CD4-positive, alpha-beta T cell treated with Interleukin-17A for 4 hours (primary cell): ENCODE measurements around the gene METTL1.
"Not testable (repeated sequence)": the region's sequence is repeated elsewhere in the genome, so short reads cannot be mapped to it uniquely, and the experiment has no call there.

Experiments used
- DNase-seq: peaks from one replicate; pipeline ENCODE4 v3.0.0-alpha.2; 2020; ENCODE audit warnings: mixed read lengths

Gene METTL1

GRCh38 chr12:57771873-57772428 lies at the start of gene METTL1:
Gene METTL1 (minus strand): TSS chr12:57772105. CDS start chr12:57772083, 22 bp downstream.
- peak; percentile 90 for DNase-seq

- not testable (repeated sequence) for DNase-seq
These were observed 49.1 kb upstream of the METTL1 start for GRCh38 chr12:57821015-57821414.

GRCh38 chr12:57820119-57820518 lies 48.2 kb upstream of the METTL1 start:
- not testable (repeated sequence) for DNase-seq

GRCh38 chr12:57817990-57818331 lies 46.1 kb upstream of the METTL1 start:
- DNase-seq, result not testable (repeated sequence)

GRCh38 chr12:57817261-57817989 lies 45.5 kb upstream of the METTL1 start:
- no peak for DNase-seq

GRCh38 chr12:57816855-57817151 lies 44.9 kb upstream of the METTL1 start:
- DNase-seq, result no peak

GRCh38 chr12:57816001-57816854 lies 44.3 kb upstream of the METTL1 start:
- no peak for DNase-seq

GRCh38 chr12:57815177-57816000 lies 43.5 kb upstream of the METTL1 start:
- DNase-seq, result no peak

GRCh38 chr12:57813971-57814772 lies 42.3 kb upstream of the METTL1 start:
- no peak for DNase-seq

GRCh38 chr12:57813111-57813970 lies 41.4 kb upstream of the METTL1 start:
- no peak for DNase-seq

GRCh38 chr12:57811028-57811755 lies 39.3 kb upstream of the METTL1 start:
- DNase-seq, result no peak

- DNase-seq, result no peak
These were observed 38.5 kb upstream of the METTL1 start for GRCh38 chr12:57810450-57810849.

- DNase-seq, result no peak
These were observed 37.5 kb upstream of the METTL1 start for GRCh38 chr12:57809425-57809824.

- DNase-seq, result no peak
These were observed 36.4 kb upstream of the METTL1 start for GRCh38 chr12:57808351-57808750.

- no peak for DNase-seq
These were observed 35.4 kb upstream of the METTL1 start for GRCh38 chr12:57807285-57807684.

GRCh38 chr12:57806677-57807076 lies 34.8 kb upstream of the METTL1 start:
- no peak for DNase-seq

- peak; percentile 54 for DNase-seq
These were observed 31.5 kb upstream of the METTL1 start for GRCh38 chr12:57803319-57803893.

GRCh38 chr12:57802607-57803006 lies 30.7 kb upstream of the METTL1 start:
- DNase-seq, result no peak

- DNase-seq, result no peak
These were observed 29.1 kb upstream of the METTL1 start for GRCh38 chr12:57800965-57801364.

- DNase-seq, result no peak
These were observed 26.0 kb upstream of the METTL1 start for GRCh38 chr12:57797933-57798332.
